OCI-LY7 (cell line): ENCODE results near the gene PTGES3. TPM values are rescaled to one million over a fixed set of nuclear protein-coding genes. Genes with fewer than 3 reads are reported as not detected.

Source experiments
- BruUV-seq: library from RNA; stranded (reverse); fragments of 400-500 nt; replicated peaks from 2 replicates; lab custom pipeline; 2021; lab: Mats Ljungman, UMichigan
- CTCF ChIA-PET: fragments of 300-600 bp; sonication (Branson Sonifier 250); formaldehyde crosslinking; loops from one replicate; lab custom pipeline; 2022; ENCODE audit warnings: antibody characterized with exemption; ENCODE audit not compliant: unreplicated experiment; lab: Charles Lee
- POLR2A ChIA-PET: fragments of 300-600 bp; sonication (Branson Sonifier 250); formaldehyde crosslinking; loops from one replicate; lab custom pipeline; 2022; ENCODE audit warnings: antibody characterized with exemption; lab: Charles Lee
- DNase-seq: peaks from one replicate; pipeline ENCODE4 v3.0.0-alpha.2; 2015; ENCODE audit warnings: low spot score
- H2AFZ ChIP-seq: fragments of 200-600 bp; sonication (generic), shearing (Covaris generic); 2 replicates; pipeline ENCODE4 v1.6.1; 2014; ENCODE audit warnings: mild to moderate bottlenecking, antibody characterized with exemption, low read length, moderate library complexity
- H3K27ac ChIP-seq: fragments of 200-600 bp; sonication (generic); 2 replicates; pipeline ENCODE4 v1.5.1; 2014; ENCODE audit warnings: mixed run types, low read depth, mild to moderate bottlenecking, moderate library complexity, low read length, inconsistent platforms; ENCODE audit not compliant: poor library complexity, severe bottlenecking
- H3K36me3 ChIP-seq: fragments of 200-600 bp; sonication (generic); 2 replicates; pipeline ENCODE4 v1.6.1; 2014; ENCODE audit warnings: mild to moderate bottlenecking, antibody characterized with exemption, low read length, moderate library complexity, mixed read lengths; ENCODE audit not compliant: insufficient read depth
- H3K4me1 ChIP-seq: fragments of 200-600 bp; sonication (generic); 2 replicates; pipeline ENCODE4 v1.5.1; 2014; ENCODE audit warnings: mild to moderate bottlenecking, low read length; ENCODE audit not compliant: insufficient read depth, poor library complexity, severe bottlenecking
- H3K4me2 ChIP-seq: fragments of 200-600 bp; sonication (generic); 2 replicates; pipeline ENCODE4 v1.6.1; 2014; ENCODE audit warnings: mild to moderate bottlenecking, low read length
- H3K4me3 ChIP-seq: fragments of 200-600 bp; sonication (generic); 2 replicates; pipeline ENCODE4 v1.5.1; 2014; ENCODE audit warnings: mild to moderate bottlenecking, low read depth, low read length; ENCODE audit not compliant: poor library complexity, severe bottlenecking
- H3K79me2 ChIP-seq: fragments of 200-600 bp; sonication (generic); 2 replicates; pipeline ENCODE4 v1.6.1; 2016; ENCODE audit warnings: low read depth, mild to moderate bottlenecking, low read length, moderate library complexity, mixed read lengths; ENCODE audit not compliant: insufficient read depth
- H3K9me2 ChIP-seq: fragments of 200-600 bp; sonication (generic); 2 replicates; pipeline ENCODE4 v1.6.1; 2016; ENCODE audit warnings: mild to moderate bottlenecking, low read length, mixed read lengths; ENCODE audit not compliant: insufficient read depth
- H3K9me3 ChIP-seq: fragments of 200-600 bp; sonication (generic); 2 replicates; pipeline ENCODE4 v1.6.1; 2014; ENCODE audit warnings: mild to moderate bottlenecking, mixed run types, low read length, mixed read lengths
- H4K20me1 ChIP-seq: fragments of 200-600 bp; sonication (generic); 2 replicates; pipeline ENCODE4 v1.6.1; 2014; ENCODE audit warnings: mild to moderate bottlenecking, antibody characterized with exemption, low read length, moderate library complexity, mixed read lengths; ENCODE audit not compliant: insufficient read depth
- EZH2phosphoT487 ChIP-seq: fragments of 200-600 bp; sonication (generic); IDR thresholded peaks from 2 replicates; pipeline ENCODE4 v1.6.1; 2018; ENCODE audit warnings: low read depth, borderline replicate concordance, mild to moderate bottlenecking, mixed run types, antibody characterized with exemption, low read length, moderate library complexity, mixed read lengths
- intact Hi-C: fragments of 100-400 bp; cut with micrococcal nuclease; formaldehyde crosslinking; loops from one replicate; pipeline ENCODE4 v1.10.0; 2022; ENCODE audit not compliant: unreplicated experiment
- total RNA-seq, 2 experiments: library from RNA; depleted of rRNA in 1 of 2; stranded (reverse); fragments of >200 nt in 1 of 2; shearing (Covaris generic) in 1 of 2; gene quantifications; 2 replicates each; pipeline ENCODE4 v1.2.3, GENCODE V29; 2014 to 2022
- TF ChIP-seq, protein P1 (sequence below): fragments of 200-600 bp; sonication (generic); conservative IDR thresholded peaks from 2 replicates; pipeline ENCODE4 v1.5.1; 2014; ENCODE audit warnings: mild to moderate bottlenecking, antibody characterized with exemption, low read length, moderate library complexity, mixed read lengths

The PTGES3 gene
- total RNA-seq, 2 experiments from 2014 or later: 91.2 to 269 TPM

DNA sequence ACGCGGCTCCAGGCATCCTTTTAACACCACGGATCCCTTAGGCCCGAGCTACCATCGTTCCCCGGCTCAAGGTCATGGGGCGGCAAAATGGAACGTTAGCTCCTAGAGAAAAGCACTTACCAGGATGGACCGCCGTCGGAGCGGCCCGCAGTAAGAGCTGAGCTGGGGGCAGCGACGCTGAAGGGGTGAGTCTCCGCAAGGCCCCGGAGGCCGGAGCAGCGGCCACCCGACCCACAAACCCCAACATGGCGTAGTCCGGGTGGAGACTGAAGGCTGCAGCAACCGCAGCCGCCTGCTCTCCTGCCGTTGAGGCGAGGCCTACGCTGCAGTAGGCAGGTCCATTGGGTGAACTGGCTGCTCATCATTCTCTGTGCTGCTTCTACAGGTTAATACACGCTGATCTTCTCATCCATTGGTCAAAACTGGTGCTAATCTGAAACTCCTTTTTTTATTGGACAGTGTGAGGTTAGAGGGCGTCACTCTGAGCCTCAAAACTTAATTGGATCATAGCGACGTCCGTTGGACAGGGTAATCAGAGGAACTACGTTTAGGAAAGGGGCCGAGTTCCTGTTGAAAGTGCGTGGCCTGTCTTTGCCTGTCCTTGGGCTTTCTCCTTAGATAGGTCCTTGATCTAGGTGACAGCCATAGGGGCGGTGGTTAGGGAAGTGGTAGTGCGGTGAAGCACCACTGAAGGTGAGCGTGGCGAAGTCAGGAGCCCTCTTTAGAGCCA is 42.2 kb downstream of the PTGES3 start, which contains the start of gene ATP5F1B:
Gene ATP5F1B (minus strand): TSS at position 268 of the 730 bp plus-strand sequence. CDS start 21 bp downstream, at position 247.
- H3K4me2 ChIP-seq: peak within 1 kb of the TSS; percentile 97
- H2AFZ ChIP-seq: peak within 1 kb of the TSS; percentile 86
- peak; percentile 99 for DNase-seq
- CTCF ChIA-PET: interaction anchor here (0.5 to 2.7 kb wide), 4 partner anchors 9 to 424 kb away, joined by 3 to 22 read pairs (median 3); no protein-coding TSS in a partner anchor
- no peaks in the 10 kb centered on the region for H3K9me2 ChIP-seq
- POLR2A ChIA-PET: interaction anchor here (0.6 to 3.7 kb wide), 10 partner anchors 10 to 466 kb away, joined by 3 to 26 read pairs (median 4); partner anchors contain the start of genes BAZ2A and NACA
- intact Hi-C loops: loop anchor here (2.0 kb wide), 2 partner anchors 43 to 79 kb away; partner anchors contain the start of genes NACA and PTGES3
- peaks cover 25% of the 10 kb centered on the region for H4K20me1 ChIP-seq
- TF ChIP-seq EZH2phosphoT487: no peak
- TF ChIP-seq, protein P1, sequence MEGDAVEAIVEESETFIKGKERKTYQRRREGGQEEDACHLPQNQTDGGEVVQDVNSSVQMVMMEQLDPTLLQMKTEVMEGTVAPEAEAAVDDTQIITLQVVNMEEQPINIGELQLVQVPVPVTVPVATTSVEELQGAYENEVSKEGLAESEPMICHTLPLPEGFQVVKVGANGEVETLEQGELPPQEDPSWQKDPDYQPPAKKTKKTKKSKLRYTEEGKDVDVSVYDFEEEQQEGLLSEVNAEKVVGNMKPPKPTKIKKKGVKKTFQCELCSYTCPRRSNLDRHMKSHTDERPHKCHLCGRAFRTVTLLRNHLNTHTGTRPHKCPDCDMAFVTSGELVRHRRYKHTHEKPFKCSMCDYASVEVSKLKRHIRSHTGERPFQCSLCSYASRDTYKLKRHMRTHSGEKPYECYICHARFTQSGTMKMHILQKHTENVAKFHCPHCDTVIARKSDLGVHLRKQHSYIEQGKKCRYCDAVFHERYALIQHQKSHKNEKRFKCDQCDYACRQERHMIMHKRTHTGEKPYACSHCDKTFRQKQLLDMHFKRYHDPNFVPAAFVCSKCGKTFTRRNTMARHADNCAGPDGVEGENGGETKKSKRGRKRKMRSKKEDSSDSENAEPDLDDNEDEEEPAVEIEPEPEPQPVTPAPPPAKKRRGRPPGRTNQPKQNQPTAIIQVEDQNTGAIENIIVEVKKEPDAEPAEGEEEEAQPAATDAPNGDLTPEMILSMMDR: no peak
- H3K79me2 ChIP-seq: peaks cover 49% of the 10 kb centered on the region
- peak within 1 kb of the TSS; percentile 88 for H3K4me3 ChIP-seq
- no peaks in the 10 kb centered on the region for H3K9me3 ChIP-seq
- H3K27ac ChIP-seq: peak within 1 kb of the TSS; percentile 81
- no TSS peak for BruUV-seq
- peaks cover 22% of the 10 kb centered on the region for H3K4me1 ChIP-seq
- peaks cover 47% of the 10 kb centered on the region for H3K36me3 ChIP-seq

DNA sequence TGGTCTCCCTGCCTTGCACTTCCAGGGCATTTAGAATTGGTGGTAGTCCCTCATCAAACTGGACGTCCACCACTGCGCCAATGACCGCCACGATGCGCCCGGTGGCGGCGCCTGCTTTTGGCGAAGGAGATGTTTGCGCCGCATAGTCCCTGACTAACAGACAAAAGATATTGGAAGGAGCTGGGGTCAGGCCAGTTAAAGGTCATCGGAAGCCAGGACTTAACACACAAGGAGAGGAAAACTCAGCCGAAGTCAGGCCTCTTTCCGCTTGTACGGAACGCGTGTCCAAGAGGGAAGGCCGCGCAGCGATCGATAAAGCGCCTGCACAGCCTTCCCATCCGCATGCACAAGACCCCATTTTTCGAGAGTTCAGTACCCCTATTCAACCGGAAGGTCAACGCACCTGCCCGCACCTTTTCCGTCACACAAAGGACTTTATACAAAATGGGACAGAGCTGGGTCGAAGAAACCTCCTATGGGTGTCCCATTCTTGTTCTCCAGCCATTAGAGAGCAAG is 42.8 kb downstream of the PTGES3 start:
- no peaks in the 10 kb centered on the region for H3K9me2 ChIP-seq
- peak overlapping the region; percentile 66 for H3K27ac ChIP-seq
- no peak overlapping the region for H2AFZ ChIP-seq
- peaks cover 55% of the 10 kb centered on the region for H3K79me2 ChIP-seq
- ChIA-PET CTCF (interaction anchor here (0.5 to 2.7 kb wide), 3 partner anchors 9 to 398 kb away, joined by 3 to 22 read pairs (median 3); no protein-coding TSS in a partner anchor), POLR2A (interaction anchor here (0.7 to 3.7 kb wide), 3 partner anchors 9 to 467 kb away, joined by 5 to 26 read pairs (median 6); no protein-coding TSS in a partner anchor)
- intact Hi-C loops: no loop called here
- peaks cover 25% of the 10 kb centered on the region for H4K20me1 ChIP-seq
- peaks cover 22% of the 10 kb centered on the region for H3K4me1 ChIP-seq
- H3K9me3 ChIP-seq: no peaks in the 10 kb centered on the region
- H3K4me2 ChIP-seq: peak overlapping the region; percentile 97
- TSS peak; percentile 69 for BruUV-seq
- H3K4me3 ChIP-seq: peak overlapping the region; percentile 88
- H3K36me3 ChIP-seq: peaks cover 53% of the 10 kb centered on the region
- no peak for TF ChIP-seq EZH2phosphoT487
- TF ChIP-seq, protein P1: no peak
- peak; percentile 40 for DNase-seq
